Endodermal cell (in vitro differentiated cells): ENCODE data around the gene KIF12. TPM values are rescaled to one million over a fixed set of nuclear protein-coding genes. Genes with fewer than 3 reads are reported as not detected.

Experiments used
- DNase-seq: peaks from one replicate; pipeline ENCODE4 v3.0.0-alpha.2; 2017
- H3K27ac ChIP-seq: 2 replicates; pipeline ENCODE4 v1.5.1; 2013; ENCODE audit warnings: mild to moderate bottlenecking, low read depth, low read length, moderate library complexity
- H3K27me3 ChIP-seq: 2 replicates; pipeline ENCODE4 v1.6.1; 2013; ENCODE audit warnings: mild to moderate bottlenecking, low read length, moderate library complexity; ENCODE audit not compliant: insufficient read depth, control insufficient read depth, poor library complexity, severe bottlenecking
- H3K36me3 ChIP-seq: 2 replicates; pipeline ENCODE4 v1.7.0; 2013; ENCODE audit warnings: mild to moderate bottlenecking, low read length, moderate library complexity; ENCODE audit not compliant: control insufficient read depth, insufficient read depth
- H3K4me1 ChIP-seq: one replicate; pipeline ENCODE4 v1.7.0; 2013; ENCODE audit warnings: low read length; ENCODE audit not compliant: control insufficient read depth, insufficient read depth
- H3K4me3 ChIP-seq: 2 replicates; pipeline ENCODE4 v1.5.1; 2013; ENCODE audit warnings: mild to moderate bottlenecking, low read length, moderate library complexity
- H3K9ac ChIP-seq: 2 replicates; pipeline ENCODE4 v1.6.1; 2013; ENCODE audit warnings: mild to moderate bottlenecking, low read length, moderate library complexity; ENCODE audit not compliant: poor library complexity, severe bottlenecking; ENCODE audit errors: extremely low read depth
- H3K9me3 ChIP-seq: 2 replicates; pipeline ENCODE4 v1.6.1; 2013; ENCODE audit warnings: mild to moderate bottlenecking, low read length, moderate library complexity; ENCODE audit not compliant: control insufficient read depth
- H3K27ac Mint-ChIP-seq: 2 replicates; pipeline ENCODE4 v1.8.0; 2020; ENCODE audit warnings: mixed read lengths
- H3K27me3 Mint-ChIP-seq: 2 replicates; pipeline ENCODE4 v1.8.0; 2021; ENCODE audit warnings: mild to moderate bottlenecking, mixed read lengths; ENCODE audit not compliant: insufficient read depth
- H3K36me3 Mint-ChIP-seq: 2 replicates; pipeline ENCODE4 v1.8.0; 2020; ENCODE audit warnings: low read depth, mixed read lengths
- H3K4me1 Mint-ChIP-seq: 2 replicates; pipeline ENCODE4 v1.8.0; 2020; ENCODE audit warnings: mixed read lengths
- H3K4me3 Mint-ChIP-seq: 2 replicates; pipeline ENCODE4 v1.8.0; 2020; ENCODE audit warnings: mild to moderate bottlenecking, moderate library complexity, mixed read lengths
- H3K9me3 Mint-ChIP-seq: 2 replicates; pipeline ENCODE4 v1.8.0; 2020; ENCODE audit warnings: mild to moderate bottlenecking, mixed read lengths
- WGBS, 2 experiments: methylation state at CpG; one replicate each; pipeline versions ENCODE4 v1.1.5 to v1.1.7; 2013; ENCODE audit warnings: missing lambda C conversion rate in 2 of 2, mixed read lengths in 1 of 2; ENCODE audit not compliant: insufficient coverage in 1 of 2, insufficient read length in 1 of 2; 5-methylcytosine and 5-hydroxymethylcytosine counted together
- total RNA-seq, 2 donors: library from RNA; stranded (reverse); fragmentation: NEBNext Ultra II Directional in 1 of 2; extraction: Animal tissue kit (Norgen Biotek cat#: 25700) in 1 of 2; gene quantifications; 2 replicates in 1 of 2; 3 replicates in 1 of 2; pipeline ENCODE4 v1.2.1, GENCODE V29; 2021
- TF ChIP-seq, protein P1 (sequence below): fragments of 200-600 bp; sonication (generic); conservative IDR thresholded peaks from 2 replicates; pipeline ENCODE4 v1.5.0; 2021; ENCODE audit warnings: antibody characterized with exemption, mild to moderate bottlenecking

KIF12 gene
- total RNA-seq, 2 donors from 2014 or later, result 11.4 to 16.3 TPM

DNA sequence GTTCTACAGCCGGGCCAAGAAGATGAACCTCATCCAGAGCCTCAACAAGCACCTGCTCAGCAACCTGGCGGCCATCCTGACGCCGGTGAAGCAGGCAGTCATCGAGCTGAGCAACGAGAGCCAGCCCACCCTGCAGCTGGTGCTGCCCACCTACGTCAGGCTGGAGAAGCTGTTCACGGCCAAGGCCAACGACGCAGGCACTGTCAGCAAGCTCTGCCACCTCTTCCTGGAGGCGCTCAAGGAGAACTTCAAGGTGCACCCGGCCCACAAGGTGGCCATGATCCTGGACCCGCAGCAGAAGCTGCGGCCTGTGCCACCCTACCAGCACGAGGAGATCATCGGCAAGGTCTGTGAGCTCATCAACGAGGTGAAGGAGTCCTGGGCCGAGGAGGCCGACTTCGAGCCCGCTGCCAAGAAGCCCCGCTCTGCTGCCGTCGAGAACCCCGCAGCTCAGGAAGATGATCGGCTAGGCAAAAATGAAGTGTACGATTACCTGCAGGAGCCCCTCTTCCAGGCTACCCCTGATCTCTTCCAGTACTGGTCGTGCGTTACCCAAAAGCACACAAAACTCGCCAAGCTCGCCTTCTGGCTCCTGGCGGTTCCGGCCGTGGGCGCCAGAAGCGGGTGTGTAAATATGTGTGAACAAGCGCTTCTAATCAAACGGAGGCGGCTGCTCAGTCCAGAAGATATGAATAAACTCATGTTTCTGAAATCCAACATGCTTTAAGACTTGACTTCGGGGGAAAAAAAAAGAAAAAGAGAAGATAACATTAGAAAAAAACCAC is 49.5 kb downstream of the KIF12 start:
- H3K9me3 Mint-ChIP-seq, result no peaks in the 10 kb centered on the region
- TF ChIP-seq, protein P1, sequence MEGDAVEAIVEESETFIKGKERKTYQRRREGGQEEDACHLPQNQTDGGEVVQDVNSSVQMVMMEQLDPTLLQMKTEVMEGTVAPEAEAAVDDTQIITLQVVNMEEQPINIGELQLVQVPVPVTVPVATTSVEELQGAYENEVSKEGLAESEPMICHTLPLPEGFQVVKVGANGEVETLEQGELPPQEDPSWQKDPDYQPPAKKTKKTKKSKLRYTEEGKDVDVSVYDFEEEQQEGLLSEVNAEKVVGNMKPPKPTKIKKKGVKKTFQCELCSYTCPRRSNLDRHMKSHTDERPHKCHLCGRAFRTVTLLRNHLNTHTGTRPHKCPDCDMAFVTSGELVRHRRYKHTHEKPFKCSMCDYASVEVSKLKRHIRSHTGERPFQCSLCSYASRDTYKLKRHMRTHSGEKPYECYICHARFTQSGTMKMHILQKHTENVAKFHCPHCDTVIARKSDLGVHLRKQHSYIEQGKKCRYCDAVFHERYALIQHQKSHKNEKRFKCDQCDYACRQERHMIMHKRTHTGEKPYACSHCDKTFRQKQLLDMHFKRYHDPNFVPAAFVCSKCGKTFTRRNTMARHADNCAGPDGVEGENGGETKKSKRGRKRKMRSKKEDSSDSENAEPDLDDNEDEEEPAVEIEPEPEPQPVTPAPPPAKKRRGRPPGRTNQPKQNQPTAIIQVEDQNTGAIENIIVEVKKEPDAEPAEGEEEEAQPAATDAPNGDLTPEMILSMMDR, result no peak
- no peak overlapping the region for H3K27ac Mint-ChIP-seq

DNA sequence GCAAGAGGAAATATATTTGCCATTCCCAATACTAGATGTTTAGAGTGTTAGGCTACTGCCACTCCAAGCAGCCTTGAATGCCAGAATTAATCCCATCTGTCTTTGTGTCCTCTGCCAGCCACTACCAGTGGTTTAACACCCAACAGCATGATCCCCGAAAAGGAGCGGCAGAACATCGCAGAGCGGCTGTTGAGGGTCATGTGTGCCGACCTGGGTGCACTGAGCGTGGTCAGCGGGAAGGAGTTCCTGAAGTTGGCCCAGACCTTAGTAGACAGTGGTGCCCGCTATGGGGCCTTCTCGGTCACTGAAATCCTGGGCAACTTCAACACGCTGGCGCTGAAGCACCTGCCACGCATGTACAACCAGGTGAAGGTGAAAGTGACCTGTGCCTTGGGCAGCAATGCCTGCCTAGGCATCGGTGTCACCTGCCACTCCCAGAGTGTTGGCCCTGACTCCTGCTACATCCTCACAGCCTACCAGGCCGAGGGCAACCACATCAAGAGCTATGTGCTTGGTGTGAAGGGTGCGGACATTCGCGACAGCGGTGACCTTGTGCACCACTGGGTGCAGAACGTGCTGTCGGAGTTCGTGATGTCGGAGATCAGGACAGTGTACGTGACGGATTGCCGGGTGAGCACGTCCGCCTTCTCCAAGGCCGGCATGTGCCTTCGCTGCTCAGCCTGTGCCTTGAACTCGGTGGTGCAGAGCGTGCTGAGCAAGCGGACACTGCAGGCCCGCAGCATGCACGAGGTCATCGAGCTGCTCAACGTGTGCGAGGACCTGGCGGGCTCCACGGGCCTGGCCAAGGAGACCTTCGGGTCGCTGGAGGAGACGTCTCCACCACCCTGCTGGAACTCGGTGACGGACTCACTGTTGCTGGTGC is 50.3 kb downstream of the KIF12 start:
- Histone ChIP-seq H3K27me3 (no peaks in the 10 kb centered on the region), H3K4me3 (no peak overlapping the region), H3K9me3 (no peaks in the 10 kb centered on the region), H3K4me1 (no peaks in the 10 kb centered on the region), H3K36me3 (peaks cover 39% of the 10 kb centered on the region), H3K27ac (no peak overlapping the region), H3K9ac (no peak overlapping the region)
- no peaks in the 10 kb centered on the region for H3K9me3 Mint-ChIP-seq
- 94 to 95% methylated on average over 43 to 44 of the region's 44 CpGs for WGBS, 2 experiments
- DNase-seq, result peak; percentile 29
- H3K36me3 Mint-ChIP-seq, result peaks cover 42% of the 10 kb centered on the region
- TF ChIP-seq, protein P1, result no peak
- H3K27ac Mint-ChIP-seq, result no peak overlapping the region
- peaks cover 3% of the 10 kb centered on the region for H3K4me1 Mint-ChIP-seq
- no peaks in the 10 kb centered on the region for H3K27me3 Mint-ChIP-seq
- no peak overlapping the region for H3K4me3 Mint-ChIP-seq

More for the DNA sequence above, 49.5 kb downstream of the KIF12 start:
- Mint-ChIP-seq H3K36me3 (peaks cover 42% of the 10 kb centered on the region), H3K27me3 (no peaks in the 10 kb centered on the region), H3K4me1 (peaks cover 3% of the 10 kb centered on the region), H3K4me3 (no peak overlapping the region)
- Histone ChIP-seq H3K36me3 (peaks cover 39% of the 10 kb centered on the region), H3K27me3 (no peaks in the 10 kb centered on the region), H3K27ac (no peak overlapping the region), H3K9ac (no peak overlapping the region), H3K9me3 (no peaks in the 10 kb centered on the region), H3K4me1 (no peaks in the 10 kb centered on the region), H3K4me3 (no peak overlapping the region)
- peak; percentile 24 for DNase-seq
- WGBS, 2 experiments, result 96 to 97% methylated on average over 40 of the region's 40 CpGs

GRCh38 chr9:114047717-114048116 is 51.4 kb downstream of the KIF12 start:
- Mint-ChIP-seq H3K27ac (no peak overlapping the region), H3K36me3 (peaks cover 48% of the 10 kb centered on the region), H3K9me3 (no peaks in the 10 kb centered on the region), H3K4me3 (no peak overlapping the region), H3K27me3 (no peaks in the 10 kb centered on the region), H3K4me1 (peaks cover 3% of the 10 kb centered on the region)
- DNase-seq, result peak; percentile 67
- Histone ChIP-seq H3K27me3 (no peaks in the 10 kb centered on the region), H3K36me3 (peaks cover 48% of the 10 kb centered on the region), H3K9me3 (no peaks in the 10 kb centered on the region), H3K4me1 (no peaks in the 10 kb centered on the region), H3K9ac (no peak overlapping the region), H3K4me3 (no peak overlapping the region), H3K27ac (no peak overlapping the region)
- 71 to 72% methylated on average over 3 of the region's 3 CpGs for WGBS, 2 experiments
- TF ChIP-seq, protein P1, result peak; percentile 71
